Suprapubic skin (tissue), 4 donors: ENCODE results near the gene ZNF407.

Experiments used
- POLR2A ChIP-seq, 2 donors: fragments of 450-650 bp; IDR thresholded peaks; one replicate each; pipeline ENCODE4 v1.6.1; 2017; ENCODE audit warnings: antibody characterized with exemption in 2 of 2, mild to moderate bottlenecking in 2 of 2, moderate library complexity in 2 of 2
- POLR2AphosphoS5 ChIP-seq, 3 donors: sonication (generic); formaldehyde crosslinking; IDR thresholded peaks; one replicate each; pipeline ENCODE4 v1.6.1; 2017; ENCODE audit warnings: antibody characterized with exemption in 3 of 3

GRCh38 chr18:74570266-74570665, 27.4 kb upstream of the ZNF407 start:
- TF ChIP-seq POLR2AphosphoS5 (IDR thresholded peaks at IDR 0.05) (no peak), POLR2A (IDR thresholded peaks at IDR 0.05) (no peak)
